ENCODE data around the gene ADTRP. TPM values are rescaled to one million over a fixed set of nuclear protein-coding genes. Genes with fewer than 3 reads are reported as not detected.

ADTRP gene
- total RNA-seq, 1 experiment from 2014 or later, result 0.50 TPM

DNA sequence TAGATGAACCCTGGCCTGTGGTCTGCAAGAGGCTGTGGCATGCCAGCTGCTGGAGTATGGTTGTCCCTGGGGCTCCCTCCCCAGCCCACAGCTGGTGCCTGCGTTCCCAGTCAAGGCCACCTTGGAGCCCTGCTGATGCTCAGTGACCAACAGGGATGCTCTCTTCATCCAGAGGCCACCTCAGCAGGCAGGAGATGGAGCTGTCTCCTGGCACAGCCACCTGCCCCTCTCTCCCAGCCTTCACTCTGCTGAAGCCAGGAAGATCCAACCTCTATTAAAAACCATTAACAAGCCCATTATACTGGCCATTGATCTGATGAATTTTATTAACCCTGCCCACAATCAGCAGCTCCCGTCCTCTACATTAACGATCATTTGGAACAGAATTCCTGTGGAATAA, 40.4 kb downstream of the ADTRP start (continued):
- TF ChIP-seq, protein P1, sequence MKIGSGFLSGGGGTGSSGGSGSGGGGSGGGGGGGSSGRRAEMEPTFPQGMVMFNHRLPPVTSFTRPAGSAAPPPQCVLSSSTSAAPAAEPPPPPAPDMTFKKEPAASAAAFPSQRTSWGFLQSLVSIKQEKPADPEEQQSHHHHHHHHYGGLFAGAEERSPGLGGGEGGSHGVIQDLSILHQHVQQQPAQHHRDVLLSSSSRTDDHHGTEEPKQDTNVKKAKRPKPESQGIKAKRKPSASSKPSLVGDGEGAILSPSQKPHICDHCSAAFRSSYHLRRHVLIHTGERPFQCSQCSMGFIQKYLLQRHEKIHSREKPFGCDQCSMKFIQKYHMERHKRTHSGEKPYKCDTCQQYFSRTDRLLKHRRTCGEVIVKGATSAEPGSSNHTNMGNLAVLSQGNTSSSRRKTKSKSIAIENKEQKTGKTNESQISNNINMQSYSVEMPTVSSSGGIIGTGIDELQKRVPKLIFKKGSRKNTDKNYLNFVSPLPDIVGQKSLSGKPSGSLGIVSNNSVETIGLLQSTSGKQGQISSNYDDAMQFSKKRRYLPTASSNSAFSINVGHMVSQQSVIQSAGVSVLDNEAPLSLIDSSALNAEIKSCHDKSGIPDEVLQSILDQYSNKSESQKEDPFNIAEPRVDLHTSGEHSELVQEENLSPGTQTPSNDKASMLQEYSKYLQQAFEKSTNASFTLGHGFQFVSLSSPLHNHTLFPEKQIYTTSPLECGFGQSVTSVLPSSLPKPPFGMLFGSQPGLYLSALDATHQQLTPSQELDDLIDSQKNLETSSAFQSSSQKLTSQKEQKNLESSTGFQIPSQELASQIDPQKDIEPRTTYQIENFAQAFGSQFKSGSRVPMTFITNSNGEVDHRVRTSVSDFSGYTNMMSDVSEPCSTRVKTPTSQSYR (CRISPR knock-in tag; IDR thresholded peaks at IDR 0.05), result no peak
- no peak for TF ChIP-seq E2F5 (CRISPR knock-in tag; IDR thresholded peaks at IDR 0.05)

DNA sequence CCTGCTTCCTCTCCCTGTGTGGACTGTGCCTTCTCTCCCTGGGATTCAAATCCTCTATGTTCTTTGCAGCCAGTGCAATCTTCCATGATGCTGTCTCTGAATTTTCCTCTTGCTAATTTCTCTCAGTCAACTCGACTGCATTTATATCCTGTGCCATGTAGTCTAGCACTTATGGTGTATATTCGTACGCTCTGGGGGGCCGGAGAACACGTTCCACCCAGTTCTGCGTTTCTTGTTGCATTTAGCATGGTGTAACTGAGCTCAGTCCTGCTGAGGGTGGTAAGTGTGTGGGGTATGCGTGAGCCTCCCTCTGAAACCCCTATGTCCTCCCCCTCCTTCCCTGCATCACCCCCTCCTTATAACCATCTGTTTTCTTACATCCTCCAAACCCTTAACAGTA, 42.0 kb downstream of the ADTRP start:
- CTCF ChIA-PET, result no interaction called here
- H3K27me3 Mint-ChIP-seq (ENCODE audit: low read depth), result no peaks in the 10 kb centered on the region

DNA sequence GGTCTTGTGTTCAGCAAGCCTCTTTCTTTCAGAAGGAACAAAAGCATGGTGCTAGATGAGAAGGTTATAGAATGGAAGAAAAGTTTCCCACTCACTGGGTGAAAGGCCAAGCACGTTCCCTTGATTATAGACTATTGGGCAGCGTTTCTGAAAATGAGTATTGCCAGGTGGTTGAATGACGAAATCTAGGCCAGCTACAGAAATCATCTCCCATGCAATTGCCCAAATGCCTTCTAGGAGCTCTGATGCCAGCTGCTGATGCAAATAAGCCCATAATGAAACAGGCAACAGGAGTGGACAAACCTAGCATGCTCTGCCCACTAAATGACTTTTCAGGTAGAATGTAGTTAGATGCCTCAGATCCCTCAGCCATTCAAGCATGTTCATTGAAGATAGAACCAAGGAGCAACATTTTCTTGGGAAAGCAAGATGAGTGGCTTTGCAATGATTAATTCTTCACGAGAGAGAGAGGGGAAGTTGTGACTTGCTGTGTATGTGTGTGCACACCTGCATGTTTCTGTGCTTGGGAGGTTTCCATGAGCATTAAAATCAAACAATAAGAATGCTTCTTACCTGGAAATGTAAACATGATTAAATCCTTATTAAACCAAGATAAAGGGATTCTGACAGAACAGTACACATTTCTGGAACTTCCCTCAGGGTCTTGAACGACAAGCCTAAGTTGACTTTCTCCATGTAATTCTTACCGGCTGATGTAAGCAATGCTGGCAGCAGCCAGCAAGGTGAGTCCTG, 43.6 kb downstream of the ADTRP start:
- ATAC-seq (no peak), DNase-seq (ENCODE audit: low spot score) (no peak)
- Mint-ChIP-seq H3K4me3 (no peak overlapping the region), H3K27me3 (ENCODE audit: low read depth) (no peaks in the 10 kb centered on the region), H3K36me3 (no peaks in the 10 kb centered on the region), H3K4me1 (peaks cover 13% of the 10 kb centered on the region), H3K27ac (no peak overlapping the region), H3K9me3 (no peaks in the 10 kb centered on the region)
- ChIA-PET POLR2A (no interaction called here), CTCF (no interaction called here)
- TF ChIP-seq TEAD4 (CRISPR knock-in tag; IDR thresholded peaks at IDR 0.05) (no peak), NFE2L1 (CRISPR knock-in tag; IDR thresholded peaks at IDR 0.05) (no peak), CREB1 (CRISPR knock-in tag; IDR thresholded peaks at IDR 0.05) (no peak), CBFB (CRISPR knock-in tag; IDR thresholded peaks at IDR 0.05; ENCODE audit: low read depth) (no peak), SP1 (CRISPR knock-in tag; conservative IDR thresholded peaks at IDR 0.05) (no peak), RORB (CRISPR knock-in tag; IDR thresholded peaks at IDR 0.05) (no peak)
- TF ChIP-seq, protein P2, sequence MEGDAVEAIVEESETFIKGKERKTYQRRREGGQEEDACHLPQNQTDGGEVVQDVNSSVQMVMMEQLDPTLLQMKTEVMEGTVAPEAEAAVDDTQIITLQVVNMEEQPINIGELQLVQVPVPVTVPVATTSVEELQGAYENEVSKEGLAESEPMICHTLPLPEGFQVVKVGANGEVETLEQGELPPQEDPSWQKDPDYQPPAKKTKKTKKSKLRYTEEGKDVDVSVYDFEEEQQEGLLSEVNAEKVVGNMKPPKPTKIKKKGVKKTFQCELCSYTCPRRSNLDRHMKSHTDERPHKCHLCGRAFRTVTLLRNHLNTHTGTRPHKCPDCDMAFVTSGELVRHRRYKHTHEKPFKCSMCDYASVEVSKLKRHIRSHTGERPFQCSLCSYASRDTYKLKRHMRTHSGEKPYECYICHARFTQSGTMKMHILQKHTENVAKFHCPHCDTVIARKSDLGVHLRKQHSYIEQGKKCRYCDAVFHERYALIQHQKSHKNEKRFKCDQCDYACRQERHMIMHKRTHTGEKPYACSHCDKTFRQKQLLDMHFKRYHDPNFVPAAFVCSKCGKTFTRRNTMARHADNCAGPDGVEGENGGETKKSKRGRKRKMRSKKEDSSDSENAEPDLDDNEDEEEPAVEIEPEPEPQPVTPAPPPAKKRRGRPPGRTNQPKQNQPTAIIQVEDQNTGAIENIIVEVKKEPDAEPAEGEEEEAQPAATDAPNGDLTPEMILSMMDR (IDR thresholded peaks at IDR 0.05), result no peak
- TF ChIP-seq, protein P3, sequence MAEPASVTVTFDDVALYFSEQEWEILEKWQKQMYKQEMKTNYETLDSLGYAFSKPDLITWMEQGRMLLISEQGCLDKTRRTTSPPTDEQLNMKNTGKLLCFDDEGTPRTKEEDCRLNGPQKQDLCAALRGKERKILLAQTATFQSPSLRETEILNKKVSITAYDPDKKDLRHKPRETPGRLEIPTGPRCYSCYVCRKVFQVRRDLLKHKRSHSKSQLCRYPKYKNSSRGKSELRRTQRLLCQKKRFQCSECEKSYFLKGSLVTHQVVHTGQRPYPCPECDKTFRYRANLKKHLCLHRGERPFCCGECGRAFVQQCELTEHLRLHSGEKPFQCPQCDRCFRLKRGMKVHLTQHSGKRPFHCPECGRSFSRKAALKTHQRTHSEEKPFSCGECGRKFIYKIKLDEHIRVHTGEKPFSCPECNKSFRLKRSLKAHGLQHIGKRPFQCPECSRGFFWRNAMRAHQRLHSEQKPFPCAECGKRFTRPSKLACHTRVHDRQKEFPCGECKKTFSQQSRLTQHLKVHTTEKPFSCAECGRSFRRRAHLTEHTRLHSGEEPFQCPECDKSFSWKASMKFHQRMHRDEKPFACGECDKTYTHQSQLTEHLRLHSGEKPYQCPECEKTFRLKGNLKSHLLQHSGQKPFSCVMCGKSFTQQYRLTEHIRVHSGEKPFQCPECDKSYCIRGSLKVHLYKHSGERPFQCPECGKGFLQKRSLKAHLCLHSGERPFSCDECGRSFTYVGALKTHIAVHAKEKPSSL (CRISPR knock-in tag; conservative IDR thresholded peaks at IDR 0.05), result no peak

More for the DNA sequence above, 42.0 kb downstream of the ADTRP start:
- H3K4me1 Mint-ChIP-seq, result peaks cover 21% of the 10 kb centered on the region
- H3K4me3 Mint-ChIP-seq, result no peak overlapping the region
- POLR2A ChIA-PET, result no interaction called here
- ATAC-seq (no peak), DNase-seq (ENCODE audit: low spot score) (no peak)
- H3K9me3 Mint-ChIP-seq, result no peaks in the 10 kb centered on the region
- TF ChIP-seq, protein P4, sequence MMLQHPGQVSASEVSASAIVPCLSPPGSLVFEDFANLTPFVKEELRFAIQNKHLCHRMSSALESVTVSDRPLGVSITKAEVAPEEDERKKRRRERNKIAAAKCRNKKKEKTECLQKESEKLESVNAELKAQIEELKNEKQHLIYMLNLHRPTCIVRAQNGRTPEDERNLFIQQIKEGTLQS (CRISPR knock-in tag; conservative IDR thresholded peaks at IDR 0.05), result no peak
- TF ChIP-seq, protein P5, sequence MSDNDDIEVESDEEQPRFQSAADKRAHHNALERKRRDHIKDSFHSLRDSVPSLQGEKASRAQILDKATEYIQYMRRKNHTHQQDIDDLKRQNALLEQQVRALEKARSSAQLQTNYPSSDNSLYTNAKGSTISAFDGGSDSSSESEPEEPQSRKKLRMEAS (CRISPR knock-in tag; IDR thresholded peaks at IDR 0.05), result no peak
- TF ChIP-seq ZNF219 (CRISPR knock-in tag; IDR thresholded peaks at IDR 0.05; ENCODE audit: borderline replicate concordance) (no peak), ZNF416 (CRISPR knock-in tag; IDR thresholded peaks at IDR 0.05) (no peak), CREM (CRISPR knock-in tag; IDR thresholded peaks at IDR 0.05) (no peak), ZNF317 (CRISPR knock-in tag; IDR thresholded peaks at IDR 0.05; ENCODE audit: borderline replicate concordance, low read depth) (no peak)
- no peak overlapping the region for H3K27ac Mint-ChIP-seq
- H3K36me3 Mint-ChIP-seq, result no peaks in the 10 kb centered on the region
